Posterior cingulate gyrus (tissue), 11 donors: Measurements from ENCODE around the gene ZNF177.

Experiments
- DNase-seq, 10 donors: peaks; one replicate each; pipeline versions ENCODE4 v3.0.0 to v3.0.0-alpha.2; 2020 to 2021; ENCODE audit warnings: mixed read lengths in 3 of 10
- intact Hi-C: fragments of 100-400 bp; cut with DNase I; formaldehyde crosslinking; loops from one replicate; pipeline ENCODE4 v1.15.1; 2023

Gene ZNF177

GRCh38 chr19:9413240-9413954 lies 50.6 kb downstream of the ZNF177 start:
- intact Hi-C loops = no loop called here
- no peak for DNase-seq

DNA sequence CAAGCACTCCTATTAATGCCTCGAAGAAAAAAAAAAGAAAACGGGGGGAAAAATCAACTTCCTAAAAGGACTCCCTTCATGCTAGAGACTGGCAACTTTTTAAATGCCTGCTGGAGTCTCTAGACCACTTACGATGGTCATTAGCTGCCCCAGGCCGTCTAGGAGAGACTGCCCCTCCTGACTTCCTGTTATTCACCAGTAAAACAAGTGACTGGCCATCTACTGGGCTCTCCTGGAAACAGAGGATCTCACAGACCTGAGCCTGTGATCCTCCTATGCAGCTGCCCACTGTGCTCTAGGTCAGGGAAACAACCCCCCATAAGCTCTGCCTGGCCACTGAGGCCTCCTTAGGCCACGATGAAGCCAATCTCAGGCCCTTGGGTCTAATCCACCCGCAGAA lies 65.1 kb downstream of the ZNF177 start:
- no peak for DNase-seq

GRCh38 chr19:9430444-9430843 lies 67.6 kb downstream of the ZNF177 start:
- intact Hi-C loops = loop anchor here (10.0 kb wide), 1 partner anchor 364 kb away; no protein-coding TSS in a partner anchor
- DNase-seq = no peak

More for the DNA sequence above, 65.1 kb downstream of the ZNF177 start:
- intact Hi-C loops = no loop called here

- intact Hi-C loops = loop anchor here (10.0 kb wide), 1 partner anchor 363 kb away; no protein-coding TSS in a partner anchor
- peak in 1 of 10 donors; percentile 14 for DNase-seq
Measured at GRCh38 chr19:9431475-9431874, 68.7 kb downstream of the ZNF177 start.
